Measurements from ENCODE around the gene GNG5.
"Not testable (repeated sequence)": the region's sequence is repeated elsewhere in the genome, so short reads cannot be mapped to it uniquely, and the experiment has no call there.

GNG5 gene

GRCh38 chr1:84452436-84452835 lies 53.9 kb downstream of the GNG5 start:
- H3K9ac ChIP-seq (ENCODE audit: low read depth, low read length) = no peak overlapping the region
- H3K4me2 ChIP-seq (ENCODE audit: insufficient read depth, low read length) = no peak overlapping the region
- no peak overlapping the region for H2AFZ ChIP-seq (ENCODE audit: low read depth, low read length)
- no peak for TF ChIP-seq EZH2 (IDR thresholded peaks at IDR 0.05; ENCODE audit: borderline replicate concordance, low read depth, low read length, severe bottlenecking)
- TF ChIP-seq CTCF (IDR thresholded peaks at IDR 0.05; ENCODE audit: borderline replicate concordance, extremely low read depth, low read length, poor library complexity, severe bottlenecking) = no peak
- no peaks in the 10 kb centered on the region for H3K4me1 ChIP-seq (ENCODE audit: insufficient read depth, low read length)
- DNase-seq (no peak), ATAC-seq (ENCODE audit: insufficient read depth, low read depth) (no peak)
- H3K27me3 ChIP-seq (ENCODE audit: insufficient read depth, low read length, poor library complexity) = peaks cover 8% of the 10 kb centered on the region
- H4K20me1 ChIP-seq (ENCODE audit: insufficient read depth, low read length) = no peaks in the 10 kb centered on the region
- no peak overlapping the region for H3K4me3 ChIP-seq (ENCODE audit: low read depth in 1 of 2, low read length in 2 of 2)
- no peaks in the 10 kb centered on the region for H3K36me3 ChIP-seq (ENCODE audit: insufficient read depth, low read length)
- H3K9me3 ChIP-seq (ENCODE audit: insufficient read depth, low read length, severe bottlenecking) = no peaks in the 10 kb centered on the region
- no peaks in the 10 kb centered on the region for H3K79me2 ChIP-seq (ENCODE audit: insufficient read depth, low read length)
- H3K27ac ChIP-seq (ENCODE audit: low read length) = no peak overlapping the region

GRCh38 chr1:84450910-84451309 lies 55.5 kb downstream of the GNG5 start:
- Histone ChIP-seq H3K27ac (ENCODE audit: low read length) (no peak overlapping the region), H3K9ac (ENCODE audit: low read depth, low read length) (no peak overlapping the region), H3K9me3 (ENCODE audit: insufficient read depth, low read length, severe bottlenecking) (no peaks in the 10 kb centered on the region), H3K4me3 (ENCODE audit: low read depth in 1 of 2, low read length in 2 of 2) (no peak overlapping the region), H3K27me3 (ENCODE audit: insufficient read depth, low read length, poor library complexity) (peaks cover 4% of the 10 kb centered on the region), H3K36me3 (ENCODE audit: insufficient read depth, low read length) (no peaks in the 10 kb centered on the region), H2AFZ (ENCODE audit: low read depth, low read length) (no peak overlapping the region), H4K20me1 (ENCODE audit: insufficient read depth, low read length) (no peaks in the 10 kb centered on the region), H3K4me2 (ENCODE audit: insufficient read depth, low read length) (no peak overlapping the region), H3K79me2 (ENCODE audit: insufficient read depth, low read length) (no peaks in the 10 kb centered on the region), H3K4me1 (ENCODE audit: insufficient read depth, low read length) (no peaks in the 10 kb centered on the region)
- ATAC-seq (ENCODE audit: insufficient read depth, low read depth) = no peak
- DNase-seq = no peak
- TF ChIP-seq EZH2 (IDR thresholded peaks at IDR 0.05; ENCODE audit: borderline replicate concordance, low read depth, low read length, severe bottlenecking) (no peak), CTCF (IDR thresholded peaks at IDR 0.05; ENCODE audit: borderline replicate concordance, extremely low read depth, low read length, poor library complexity, severe bottlenecking) (no peak)

GRCh38 chr1:84448704-84449103 lies 57.7 kb downstream of the GNG5 start:
- not testable (repeated sequence) for H3K4me1 ChIP-seq (ENCODE audit: insufficient read depth, low read length)

More at GRCh38 chr1:84448704-84449103, 57.7 kb downstream of the GNG5 start:
- not testable (repeated sequence) for H3K9me3 ChIP-seq (ENCODE audit: insufficient read depth, low read length, severe bottlenecking); H2AFZ ChIP-seq (ENCODE audit: low read depth, low read length); H3K9ac ChIP-seq (ENCODE audit: low read depth, low read length); H3K4me2 ChIP-seq (ENCODE audit: insufficient read depth, low read length); H3K79me2 ChIP-seq (ENCODE audit: insufficient read depth, low read length); H3K27me3 ChIP-seq (ENCODE audit: insufficient read depth, low read length, poor library complexity); ATAC-seq (ENCODE audit: insufficient read depth, low read depth); H3K4me3 ChIP-seq (ENCODE audit: low read depth in 1 of 2, low read length in 2 of 2); H4K20me1 ChIP-seq (ENCODE audit: insufficient read depth, low read length); DNase-seq; H3K36me3 ChIP-seq (ENCODE audit: insufficient read depth, low read length); H3K27ac ChIP-seq (ENCODE audit: low read length)

All from DND-41 (cell line).